ENCODE data around the gene SERPINB8.

DNA sequence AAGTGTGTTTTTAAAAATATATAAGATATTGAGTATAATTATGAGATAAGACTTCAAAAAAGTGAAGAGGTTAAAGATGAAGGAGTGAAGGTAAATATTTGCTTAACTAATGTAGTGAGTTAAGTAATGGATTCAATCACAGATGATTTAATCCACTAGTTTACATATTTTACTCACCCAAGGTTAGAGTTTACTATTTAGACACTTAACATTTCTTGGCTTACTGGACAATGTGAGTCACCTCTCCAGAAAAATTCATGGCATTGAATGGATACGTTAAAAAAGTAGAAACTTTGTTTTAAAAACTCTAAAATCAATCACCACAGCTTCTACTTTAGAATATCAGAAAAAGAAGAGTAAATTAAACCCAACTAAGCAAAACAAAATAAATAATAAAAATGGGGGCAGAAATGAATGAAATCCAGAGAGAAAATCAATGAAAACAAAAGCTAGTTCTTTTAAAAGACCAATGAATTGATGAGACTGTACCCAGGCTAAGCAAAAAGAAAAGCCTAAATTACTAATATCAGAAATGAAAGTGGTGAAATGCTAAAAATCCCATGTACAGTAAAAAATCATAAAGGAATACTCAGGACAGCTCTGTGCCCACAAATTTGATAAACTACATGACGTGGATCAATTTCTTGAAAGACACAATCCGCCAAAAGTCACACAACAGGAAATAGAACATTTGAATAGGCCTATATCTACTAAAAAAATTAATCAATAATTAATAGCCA lies 22.7 kb upstream of the SERPINB8 start:
- TF ChIP-seq, protein P1, sequence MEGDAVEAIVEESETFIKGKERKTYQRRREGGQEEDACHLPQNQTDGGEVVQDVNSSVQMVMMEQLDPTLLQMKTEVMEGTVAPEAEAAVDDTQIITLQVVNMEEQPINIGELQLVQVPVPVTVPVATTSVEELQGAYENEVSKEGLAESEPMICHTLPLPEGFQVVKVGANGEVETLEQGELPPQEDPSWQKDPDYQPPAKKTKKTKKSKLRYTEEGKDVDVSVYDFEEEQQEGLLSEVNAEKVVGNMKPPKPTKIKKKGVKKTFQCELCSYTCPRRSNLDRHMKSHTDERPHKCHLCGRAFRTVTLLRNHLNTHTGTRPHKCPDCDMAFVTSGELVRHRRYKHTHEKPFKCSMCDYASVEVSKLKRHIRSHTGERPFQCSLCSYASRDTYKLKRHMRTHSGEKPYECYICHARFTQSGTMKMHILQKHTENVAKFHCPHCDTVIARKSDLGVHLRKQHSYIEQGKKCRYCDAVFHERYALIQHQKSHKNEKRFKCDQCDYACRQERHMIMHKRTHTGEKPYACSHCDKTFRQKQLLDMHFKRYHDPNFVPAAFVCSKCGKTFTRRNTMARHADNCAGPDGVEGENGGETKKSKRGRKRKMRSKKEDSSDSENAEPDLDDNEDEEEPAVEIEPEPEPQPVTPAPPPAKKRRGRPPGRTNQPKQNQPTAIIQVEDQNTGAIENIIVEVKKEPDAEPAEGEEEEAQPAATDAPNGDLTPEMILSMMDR (IDR thresholded peaks at IDR 0.05; ENCODE audit: insufficient read depth, low read depth, low read length) = no peak
- no peak for TF ChIP-seq EZH2 (IDR thresholded peaks at IDR 0.05; ENCODE audit: insufficient read depth, low read length)
